Omental fat pad (tissue), 4 donors: ENCODE measurements around the gene FGF12. TPM values are rescaled to one million over a fixed set of nuclear protein-coding genes. Genes with fewer than 3 reads are reported as not detected.
"Not testable (repeated sequence)": the region's sequence is repeated elsewhere in the genome, so short reads cannot be mapped to it uniquely, and the experiment has no call there.

Experiments
- ATAC-seq: fragments of 150-250 bp; one replicate; pipeline ENCODE4 v1.9.1; 2016; ENCODE audit warnings: mild to moderate bottlenecking, moderate library complexity; ENCODE audit not compliant: low FRiP score
- DNase-seq: peaks from one replicate; pipeline ENCODE4 v3.0.0-alpha.2; 2019; ENCODE audit warnings: low spot score
- total RNA-seq, 4 donors: library from RNA; depleted of rRNA; stranded (reverse); fragments of >200 nt; gene quantifications; one replicate each; pipeline ENCODE4 v1.1.0, GENCODE V29; 2016
- TF ChIP-seq, protein P1 (sequence below), 3 donors: fragments of 450-650 bp; IDR thresholded peaks; one replicate each; pipeline ENCODE4 v1.5.1; 2016 to 2017; ENCODE audit warnings: antibody characterized with exemption in 3 of 3, mild to moderate bottlenecking in 3 of 3, moderate library complexity in 2 of 3

Gene FGF12
- total RNA-seq, 4 donors from 2014 or later: 2.4 to 9.3 (median 2.9) TPM

DNA sequence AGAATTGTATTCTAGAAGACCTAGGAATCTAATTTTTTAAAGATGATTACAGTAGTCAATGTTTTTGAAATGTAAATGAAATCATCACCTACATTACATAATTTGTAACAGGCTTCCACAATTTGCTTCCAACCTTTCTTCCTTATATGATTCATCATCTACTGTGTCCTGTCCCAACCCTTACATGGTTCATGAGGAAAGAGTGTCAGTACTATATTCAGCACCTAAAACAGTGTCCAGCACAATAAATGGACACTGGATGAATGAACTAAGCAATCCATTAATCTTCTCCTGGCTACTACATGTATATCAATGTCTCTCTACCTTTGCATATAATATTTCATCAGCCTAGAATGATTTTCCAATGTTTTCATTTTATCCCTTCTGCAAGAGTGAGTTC lies 12.2 kb downstream of the FGF12 start:
- ATAC-seq (no peak), DNase-seq (no peak)

DNA sequence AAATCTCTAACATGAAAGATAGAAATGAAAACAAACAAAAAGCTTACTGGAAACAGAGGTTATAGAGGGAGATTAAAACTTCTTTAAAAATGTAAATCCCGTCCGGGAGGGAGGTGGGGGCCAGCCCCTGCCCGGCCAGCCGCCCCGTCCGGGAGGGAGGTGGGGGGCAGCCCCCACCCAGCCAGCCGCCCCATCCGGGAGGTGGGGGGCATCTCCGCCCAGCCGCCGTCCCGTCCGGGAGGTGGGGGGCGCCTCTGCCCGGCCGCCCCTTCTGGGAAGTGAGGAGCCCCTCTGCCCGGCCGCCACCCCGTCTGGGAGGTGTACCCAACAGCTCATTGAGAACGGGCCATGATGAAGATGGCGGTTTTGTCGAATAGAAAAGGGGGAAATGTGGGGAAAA lies 16.2 kb downstream of the FGF12 start:
- not testable (repeated sequence) for DNase-seq, ATAC-seq

More for the DNA sequence above, 12.2 kb downstream of the FGF12 start:
- TF ChIP-seq, protein P1, sequence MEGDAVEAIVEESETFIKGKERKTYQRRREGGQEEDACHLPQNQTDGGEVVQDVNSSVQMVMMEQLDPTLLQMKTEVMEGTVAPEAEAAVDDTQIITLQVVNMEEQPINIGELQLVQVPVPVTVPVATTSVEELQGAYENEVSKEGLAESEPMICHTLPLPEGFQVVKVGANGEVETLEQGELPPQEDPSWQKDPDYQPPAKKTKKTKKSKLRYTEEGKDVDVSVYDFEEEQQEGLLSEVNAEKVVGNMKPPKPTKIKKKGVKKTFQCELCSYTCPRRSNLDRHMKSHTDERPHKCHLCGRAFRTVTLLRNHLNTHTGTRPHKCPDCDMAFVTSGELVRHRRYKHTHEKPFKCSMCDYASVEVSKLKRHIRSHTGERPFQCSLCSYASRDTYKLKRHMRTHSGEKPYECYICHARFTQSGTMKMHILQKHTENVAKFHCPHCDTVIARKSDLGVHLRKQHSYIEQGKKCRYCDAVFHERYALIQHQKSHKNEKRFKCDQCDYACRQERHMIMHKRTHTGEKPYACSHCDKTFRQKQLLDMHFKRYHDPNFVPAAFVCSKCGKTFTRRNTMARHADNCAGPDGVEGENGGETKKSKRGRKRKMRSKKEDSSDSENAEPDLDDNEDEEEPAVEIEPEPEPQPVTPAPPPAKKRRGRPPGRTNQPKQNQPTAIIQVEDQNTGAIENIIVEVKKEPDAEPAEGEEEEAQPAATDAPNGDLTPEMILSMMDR (IDR thresholded peaks at IDR 0.05): no peak

DNA sequence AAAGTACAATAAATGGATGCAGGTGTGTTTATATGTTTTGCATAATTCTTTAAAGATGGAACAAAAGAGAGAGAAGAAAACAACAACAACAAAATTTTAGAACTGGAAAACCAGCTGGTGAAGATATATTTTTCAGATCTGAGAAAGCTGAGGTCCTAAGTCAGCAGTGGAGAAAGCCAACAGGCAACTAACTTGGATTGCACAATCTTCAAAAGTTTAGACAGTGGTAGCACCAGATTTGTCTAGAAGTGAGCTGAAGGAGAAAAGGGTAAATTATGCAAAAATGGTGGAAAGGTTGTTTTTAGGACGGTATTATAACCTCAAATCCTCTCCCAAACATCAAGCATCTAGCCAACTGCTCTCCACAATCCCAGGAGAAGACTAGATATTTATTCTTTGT lies 17.0 kb downstream of the FGF12 start:
- no peak for DNase-seq
- no peak for ATAC-seq
- TF ChIP-seq, protein P1 (IDR thresholded peaks at IDR 0.05): no peak

GRCh38 chr3:192706272-192706671 lies 21.1 kb downstream of the FGF12 start:
- TF ChIP-seq, protein P1 (IDR thresholded peaks at IDR 0.05): no peak
- DNase-seq (no peak), ATAC-seq (no peak)

- TF ChIP-seq, protein P1 (IDR thresholded peaks at IDR 0.05): no peak
Observed at GRCh38 chr3:192700885-192701284, 26.5 kb downstream of the FGF12 start.

GRCh38 chr3:192696943-192697587 lies 30.3 kb downstream of the FGF12 start:
- TF ChIP-seq, protein P1 (IDR thresholded peaks at IDR 0.05): no peak
- ATAC-seq (no peak), DNase-seq (no peak)

More at GRCh38 chr3:192700885-192701284, 26.5 kb downstream of the FGF12 start:
- ATAC-seq (no peak), DNase-seq (no peak)

DNA sequence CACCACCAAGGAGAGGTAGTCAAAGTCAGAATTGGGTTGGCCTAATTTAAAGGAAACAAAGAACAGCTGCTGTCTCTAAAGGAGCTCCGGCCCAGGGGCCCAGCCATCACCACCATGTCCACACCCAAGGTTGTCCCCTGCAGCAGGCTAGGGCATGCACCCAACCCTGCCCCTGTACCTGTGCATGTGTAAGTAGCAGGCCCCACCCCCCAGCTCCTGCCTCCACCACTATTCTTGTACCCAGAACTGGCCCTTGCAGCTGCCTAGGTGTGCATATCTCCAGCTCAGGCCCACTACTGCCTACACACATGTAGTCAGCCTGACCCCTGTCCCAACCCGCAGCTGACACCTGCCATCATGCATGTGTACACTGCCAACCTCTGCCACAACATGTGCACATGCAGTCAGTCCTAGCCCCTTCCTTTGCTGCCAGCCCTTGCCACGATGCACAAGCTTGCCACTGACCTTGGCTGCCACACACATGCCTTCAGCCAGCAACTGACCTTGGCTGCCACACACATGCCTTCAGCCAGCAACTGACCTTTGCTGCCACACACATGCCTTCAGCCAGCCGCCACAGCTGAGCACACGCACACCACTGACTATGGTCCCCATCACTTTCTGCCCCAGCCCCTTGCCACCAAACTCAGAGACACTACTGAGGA lies 39.7 kb downstream of the FGF12 start:
- DNase-seq: no peak
- TF ChIP-seq, protein P1 (IDR thresholded peaks at IDR 0.05): no peak
- no peak for ATAC-seq
